AG09319 (cell line): ENCODE data around the gene NDUFV3.
"Not testable (repeated sequence)": the region's sequence is repeated elsewhere in the genome, so short reads cannot be mapped to it uniquely, and the experiment has no call there.

Experiments
- DNase-seq: peaks from one replicate; pipeline ENCODE4 v3.0.0-alpha.2; 2010; ENCODE audit warnings: low read depth; ENCODE audit errors: extremely low read depth
- CTCF ChIP-seq: IDR thresholded peaks from 2 replicates; pipeline ENCODE4 v1.5.1; 2011; ENCODE audit warnings: low read depth, mild to moderate bottlenecking, inconsistent platforms, low read length, moderate library complexity

The NDUFV3 gene

GRCh38 chr21:42905195-42905594 is 12.1 kb downstream of the NDUFV3 start:
- no peak for DNase-seq
- TF ChIP-seq CTCF = no peak

DNA sequence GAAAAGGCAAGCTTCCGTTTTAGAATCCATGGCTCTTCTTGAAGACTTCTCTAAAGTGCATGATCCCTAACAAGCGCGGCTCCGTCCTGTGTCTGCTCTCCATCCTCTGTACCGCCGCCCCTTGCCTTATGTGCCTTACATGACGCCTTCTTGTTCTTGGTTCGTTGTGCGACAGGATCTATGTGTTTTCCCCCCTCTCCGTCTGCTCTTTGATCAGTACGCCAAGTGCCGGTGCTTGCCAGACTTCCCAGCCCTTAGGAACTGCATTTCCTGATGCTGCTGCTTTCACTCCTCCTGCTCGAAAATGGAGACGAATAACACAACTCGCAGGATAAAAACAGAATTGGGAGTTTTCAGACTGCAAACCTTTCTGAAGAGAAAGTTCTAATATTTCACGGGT is 13.1 kb downstream of the NDUFV3 start:
- no peak for TF ChIP-seq CTCF

DNA sequence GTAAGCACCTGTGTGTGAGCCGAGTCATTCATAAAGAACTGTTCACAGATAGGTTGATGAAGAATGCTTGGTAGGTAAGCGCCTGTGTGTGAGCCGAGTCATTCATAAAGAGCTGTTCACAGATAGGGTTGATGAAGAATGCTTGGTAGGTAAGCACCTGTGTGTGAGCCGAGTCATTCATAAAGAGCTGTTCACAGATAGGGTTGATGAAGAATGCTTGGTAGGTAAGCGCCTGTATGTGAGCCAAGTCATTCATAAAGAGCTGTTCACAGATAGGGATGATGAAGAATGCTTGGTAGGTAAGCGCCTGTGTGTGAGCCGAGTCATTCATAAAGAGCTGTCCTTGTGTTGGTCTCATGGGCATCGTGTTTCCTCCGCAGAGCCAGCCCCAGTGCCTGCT is 15.4 kb downstream of the NDUFV3 start:
- not testable (repeated sequence) for DNase-seq

More for the DNA sequence above, 13.1 kb downstream of the NDUFV3 start:
- no peak for DNase-seq

- not testable (repeated sequence) for DNase-seq
These were observed 18.8 kb downstream of the NDUFV3 start for GRCh38 chr21:42911920-42912319.

DNA sequence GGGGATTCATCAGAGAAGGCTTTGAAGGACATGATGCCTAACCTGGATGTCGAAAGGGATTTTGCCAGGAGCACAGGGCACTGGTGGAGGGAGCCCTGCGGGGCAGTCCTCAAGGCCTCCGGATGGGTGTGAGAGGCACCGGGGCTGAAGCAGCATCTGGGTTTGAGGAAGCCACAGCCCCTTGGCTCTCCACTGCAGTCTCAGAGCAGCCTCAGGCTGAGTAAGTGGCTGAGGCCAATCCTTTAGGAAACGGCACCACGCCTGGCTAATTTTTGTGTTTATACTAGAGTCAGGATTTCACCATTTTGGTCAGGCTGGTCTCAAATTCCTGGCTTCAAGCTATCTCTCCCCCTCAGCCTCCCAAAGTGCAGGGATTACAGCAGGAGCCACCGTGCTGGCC is 20.4 kb downstream of the NDUFV3 start:
- TF ChIP-seq CTCF = no peak
- peak; percentile 35 for DNase-seq

DNA sequence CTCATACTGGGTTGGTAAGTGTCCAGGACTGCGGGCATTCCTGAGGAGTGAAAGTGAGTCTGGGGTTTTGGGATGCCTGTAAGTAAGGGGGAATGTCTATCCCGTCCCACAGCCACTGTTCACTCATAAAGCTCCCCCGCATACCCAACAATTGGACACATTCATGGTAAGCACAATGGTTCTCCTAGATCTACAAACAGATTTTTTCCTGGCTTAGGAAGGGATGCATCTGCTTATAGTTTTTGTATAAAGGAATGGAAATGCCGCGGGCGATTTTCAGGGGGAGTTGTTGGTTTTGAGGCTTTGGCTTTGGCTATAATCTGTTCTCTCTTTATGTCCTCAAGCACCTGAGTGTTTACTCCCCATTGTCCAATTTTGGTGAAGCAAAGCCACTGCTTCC is 25.2 kb downstream of the NDUFV3 start:
- DNase-seq = no peak
- no peak for TF ChIP-seq CTCF

GRCh38 chr21:42921927-42922326 is 28.8 kb downstream of the NDUFV3 start:
- no peak for TF ChIP-seq CTCF
- DNase-seq = no peak

- no peak for DNase-seq
- no peak for TF ChIP-seq CTCF
These were observed 29.8 kb downstream of the NDUFV3 start for GRCh38 chr21:42922918-42923317.
